Measurements from ENCODE around the gene FAM98C.
A peak's percentile ranks its signal among the peaks of the same experiment; 100 is the strongest.
"Not testable (repeated sequence)": the region's sequence is repeated elsewhere in the genome, so short reads cannot be mapped to it uniquely, and the experiment has no call there.

Gene FAM98C

GRCh38 chr19:38402967-38403674 is at the start of gene FAM98C:
TSS of gene FAM98C (plus strand) at chr19:38403093. CDS start at chr19:38403154, 61 bp downstream.
- DNase-seq, result peak; percentile 97

DNA sequence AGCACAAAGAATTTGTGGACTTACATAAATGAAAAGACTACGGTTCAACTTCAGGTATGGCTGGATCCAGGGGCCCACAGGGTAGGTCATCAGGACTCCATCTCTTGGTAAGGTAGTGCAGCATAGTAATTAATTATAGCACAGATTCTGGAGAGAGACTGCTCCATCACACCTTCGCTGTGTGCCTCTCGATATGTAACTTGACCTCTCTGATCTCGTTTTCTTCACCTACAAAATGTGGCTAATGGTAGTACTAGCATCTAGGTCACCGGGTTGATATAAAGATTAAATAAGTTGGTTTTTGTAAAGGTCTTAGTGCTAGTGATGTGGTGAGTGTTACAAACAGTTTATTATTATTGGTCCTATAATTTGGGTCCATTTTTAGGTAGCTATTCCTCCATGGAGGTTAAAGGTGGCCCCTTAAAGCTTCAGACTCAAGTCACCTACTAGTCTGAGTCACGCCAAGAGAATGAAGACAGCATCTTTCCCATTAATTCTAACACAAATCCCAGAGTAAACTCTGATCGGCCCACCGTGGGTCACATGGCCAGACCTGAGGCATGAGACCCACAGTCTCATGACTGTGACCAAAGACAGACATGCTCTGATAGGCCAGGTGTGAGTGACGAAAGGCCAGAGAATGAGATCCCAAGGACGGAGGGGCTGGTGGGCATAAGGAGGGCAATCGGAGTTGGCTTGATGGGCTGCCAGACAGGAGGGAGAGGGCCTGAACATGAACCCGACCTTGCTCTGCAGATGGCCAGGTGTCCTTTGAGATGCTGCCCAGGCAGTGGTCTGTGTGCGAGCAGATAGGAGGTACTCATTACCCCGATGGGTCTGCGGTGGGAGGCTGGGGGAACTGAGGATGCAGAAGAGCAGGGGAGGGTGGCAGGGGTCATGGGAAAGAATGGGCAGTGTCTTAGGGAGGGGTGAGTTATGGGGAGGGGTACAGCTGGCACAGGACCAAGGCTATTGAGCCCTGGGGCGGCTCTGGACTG is 46.9 kb upstream of the FAM98C start:
- DNase-seq, result no peak

DNA sequence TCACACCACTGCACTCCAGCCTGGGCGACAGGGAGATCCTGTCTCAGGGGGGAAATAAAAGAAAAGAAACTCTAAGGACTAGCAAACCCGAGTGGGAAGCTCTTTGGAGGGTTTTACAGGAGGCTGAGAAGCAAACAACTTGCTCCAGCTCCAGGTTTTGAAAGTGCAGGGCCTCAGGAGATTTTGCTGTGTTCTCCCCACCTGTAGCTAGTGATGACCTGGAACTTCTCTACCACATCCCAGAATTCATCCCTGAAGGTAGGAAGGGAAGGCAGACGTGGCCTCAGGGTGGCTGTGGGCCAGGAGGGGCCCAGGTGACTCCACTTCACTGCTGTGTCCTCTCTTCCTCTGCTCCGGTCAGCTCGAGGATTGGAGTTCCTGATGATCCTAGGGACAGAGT is 44.8 kb upstream of the FAM98C start:
- no peak for DNase-seq

DNA sequence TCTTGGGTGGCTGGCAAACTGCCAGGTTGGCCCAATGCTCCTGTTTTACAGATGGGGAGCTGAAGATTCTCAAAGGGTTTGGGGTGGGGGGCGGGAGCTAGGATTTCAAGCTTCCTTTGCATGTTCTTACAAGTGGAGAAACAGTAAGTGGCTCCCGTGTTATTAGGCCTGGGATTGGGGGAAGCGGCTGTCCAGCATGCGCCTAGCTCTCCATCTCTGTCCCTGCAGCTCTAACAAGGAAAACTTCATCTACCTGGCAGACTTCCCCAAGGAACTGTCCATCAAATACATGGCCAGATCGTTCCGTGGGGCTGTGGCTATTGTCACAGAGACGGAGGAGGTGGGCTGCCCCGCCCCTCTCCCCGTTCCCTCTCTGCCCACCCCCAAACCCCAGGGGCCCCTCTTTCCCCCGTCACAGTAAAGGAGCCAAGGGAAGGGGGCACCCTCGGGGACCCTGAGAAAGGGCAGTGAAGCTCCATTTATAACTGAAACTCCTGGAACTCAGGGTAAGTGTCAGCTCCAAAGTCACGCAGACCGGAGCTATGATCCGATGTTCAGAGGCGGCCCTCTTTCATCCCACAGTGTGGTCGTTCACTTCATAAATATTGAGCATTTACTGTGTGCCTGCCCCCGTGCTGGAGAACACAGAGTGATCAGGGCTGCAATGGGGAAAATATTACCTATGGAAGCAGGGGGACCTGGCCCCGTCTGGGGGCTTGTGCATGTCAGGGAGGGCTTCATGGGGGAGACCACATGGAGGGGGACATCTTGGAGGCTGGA is 43.5 kb upstream of the FAM98C start:
- DNase-seq, result no peak

- no peak for DNase-seq
These were observed 42.5 kb upstream of the FAM98C start for GRCh38 chr19:38360351-38360750.

- no peak for DNase-seq
These were observed 41.9 kb upstream of the FAM98C start for GRCh38 chr19:38360839-38361631.

- peak; percentile 65 for DNase-seq
These were observed 41.2 kb upstream of the FAM98C start for GRCh38 chr19:38361633-38362075.

DNA sequence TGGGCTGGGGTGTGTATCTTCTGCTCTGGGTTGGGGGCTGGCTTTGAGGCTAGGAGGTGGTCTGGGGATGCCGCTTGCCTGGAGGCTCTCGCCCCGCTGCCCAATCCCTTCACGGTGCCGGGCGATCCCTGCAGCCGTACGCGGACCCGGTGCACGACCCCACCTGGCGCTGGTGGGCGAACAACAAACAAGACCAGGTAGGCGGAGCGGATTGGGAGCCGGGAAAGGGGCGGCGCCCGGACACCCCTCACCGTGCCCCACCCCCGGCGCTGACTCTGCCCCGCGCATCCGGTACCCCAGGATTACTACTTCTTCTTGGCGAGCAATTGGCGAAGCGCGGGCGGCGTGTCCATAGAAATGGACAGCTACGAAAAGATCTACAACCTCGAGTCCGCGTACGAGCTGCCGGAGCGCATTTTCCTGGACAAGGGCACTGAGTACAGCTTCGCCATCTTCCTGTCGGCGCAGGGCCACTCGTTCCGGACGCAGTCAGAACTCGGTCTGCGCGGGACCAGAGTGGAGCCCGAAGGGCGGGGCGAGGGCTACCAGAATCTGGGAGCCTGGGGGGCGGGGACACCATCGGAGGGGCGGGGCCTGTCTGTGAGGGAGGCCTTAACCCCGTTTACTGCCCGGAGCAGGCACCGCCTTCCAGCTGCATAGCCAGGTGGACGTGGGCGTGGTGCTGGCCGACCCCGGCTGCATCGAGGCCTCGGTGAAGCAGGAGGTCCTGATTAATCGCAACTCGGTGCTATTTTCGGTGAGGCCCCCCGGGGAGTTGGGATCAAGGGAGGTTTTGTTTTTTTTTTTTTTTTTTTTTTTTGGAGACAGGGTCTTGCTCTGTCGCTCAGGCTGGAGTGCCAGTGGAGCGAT is 40.6 kb upstream of the FAM98C start:
- peak; percentile 52 for DNase-seq

DNA sequence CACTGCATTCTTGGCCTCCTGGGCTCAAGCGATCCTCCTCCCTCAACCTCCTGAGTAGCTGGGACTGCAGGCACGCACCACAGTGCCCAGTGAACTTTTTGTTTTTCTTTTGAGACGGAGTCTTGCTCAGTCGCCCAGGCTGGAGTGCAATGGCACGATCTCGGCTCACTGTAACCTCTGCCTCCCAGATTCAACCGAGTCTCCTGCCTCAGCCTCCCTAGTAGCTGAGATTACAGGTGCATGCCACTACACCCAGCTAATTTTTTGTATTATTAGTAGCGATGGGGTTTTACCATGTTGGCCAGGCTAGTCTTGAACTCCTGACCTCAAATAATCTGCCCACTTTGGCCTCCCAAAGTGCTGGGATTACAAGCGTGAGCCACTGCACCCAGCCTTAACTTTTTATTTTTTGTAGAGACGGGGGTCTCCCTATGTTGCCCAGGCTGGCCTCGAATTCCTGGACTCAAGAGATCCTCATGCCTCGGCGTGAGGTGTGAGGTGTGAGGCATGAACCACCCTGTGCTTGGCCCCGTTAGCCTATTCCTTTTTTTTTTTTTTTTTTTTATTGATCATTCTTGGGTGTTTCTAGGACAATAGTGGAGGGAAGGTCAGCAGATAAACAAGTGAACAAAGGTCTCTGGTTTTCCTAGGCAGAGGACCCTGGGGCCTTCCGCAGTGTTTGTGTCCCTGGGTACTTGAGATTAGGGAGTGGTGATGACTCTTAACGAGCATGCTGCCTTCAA is 39.8 kb upstream of the FAM98C start:
- DNase-seq, result not testable (repeated sequence)

GRCh38 chr19:38367041-38367440 is 35.9 kb upstream of the FAM98C start:
- DNase-seq, result no peak

DNA sequence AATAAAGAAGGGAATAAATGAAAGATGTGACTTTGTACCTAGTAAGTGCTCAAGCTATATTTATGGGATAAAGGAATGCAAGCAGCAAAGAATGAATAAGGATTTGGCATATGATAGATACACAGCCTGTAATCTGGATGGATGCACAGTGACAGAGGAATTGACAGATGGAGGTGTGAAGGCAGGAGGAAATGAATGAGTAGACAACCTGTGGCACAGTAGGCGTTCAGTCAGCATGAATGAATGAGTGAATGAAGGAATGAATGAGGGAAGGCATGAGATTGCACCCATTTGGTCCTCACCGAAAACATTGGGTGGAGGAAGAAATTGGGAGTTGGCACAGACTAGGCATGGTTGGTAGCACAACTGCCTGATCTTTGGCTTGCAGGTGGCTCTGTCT is 33.3 kb upstream of the FAM98C start:
- no peak for DNase-seq

- no peak for DNase-seq
These were observed 32.6 kb upstream of the FAM98C start for GRCh38 chr19:38370299-38370698.

GRCh38 chr19:38371081-38371480 is 31.8 kb upstream of the FAM98C start:
- no peak for DNase-seq

GRCh38 chr19:38373907-38374331 is 29.0 kb upstream of the FAM98C start:
- DNase-seq, result no peak

DNA sequence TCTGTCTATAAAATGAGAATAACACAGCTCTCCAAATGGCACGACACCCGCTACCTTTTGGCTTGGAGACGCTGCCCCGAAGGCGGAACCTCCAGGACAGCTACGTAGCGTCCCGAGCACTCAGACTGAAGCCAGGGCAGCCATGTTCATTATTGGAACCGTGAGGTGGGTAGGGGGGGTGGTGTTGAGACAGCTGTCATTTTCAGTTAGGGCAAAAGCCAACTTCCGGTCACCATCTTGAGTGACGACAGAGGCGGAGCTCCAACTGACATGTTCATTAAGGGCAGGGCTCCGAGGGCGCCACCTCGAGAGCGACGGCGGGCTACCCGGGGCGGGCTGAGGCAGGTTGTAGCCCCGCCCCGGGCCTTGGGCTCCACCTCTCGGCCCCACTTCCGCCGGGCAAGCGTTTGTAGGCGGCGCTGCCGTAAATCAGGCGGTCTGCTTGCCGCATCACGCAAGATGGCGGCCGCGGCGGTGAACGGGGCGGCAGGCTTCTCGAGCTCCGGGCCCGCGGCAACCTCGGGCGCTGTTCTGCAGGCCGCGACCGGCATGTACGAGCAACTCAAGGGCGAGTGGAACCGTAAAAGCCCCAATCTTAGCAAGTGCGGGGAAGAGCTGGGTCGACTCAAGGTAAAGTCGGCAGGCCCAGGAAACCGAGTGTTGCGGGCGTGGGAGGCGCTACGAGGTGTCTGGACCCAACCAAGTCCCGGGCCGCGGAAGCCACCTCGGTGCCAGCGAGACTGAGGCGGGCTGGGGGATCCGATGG is 28.4 kb upstream of the FAM98C start, which contains the start of gene PSMD8:
PSMD8 (plus strand) TSS at position 240 of the 766 bp plus-strand sequence; CDS start at position 271, 31 bp downstream.
- DNase-seq, result peak; percentile 98

DNA sequence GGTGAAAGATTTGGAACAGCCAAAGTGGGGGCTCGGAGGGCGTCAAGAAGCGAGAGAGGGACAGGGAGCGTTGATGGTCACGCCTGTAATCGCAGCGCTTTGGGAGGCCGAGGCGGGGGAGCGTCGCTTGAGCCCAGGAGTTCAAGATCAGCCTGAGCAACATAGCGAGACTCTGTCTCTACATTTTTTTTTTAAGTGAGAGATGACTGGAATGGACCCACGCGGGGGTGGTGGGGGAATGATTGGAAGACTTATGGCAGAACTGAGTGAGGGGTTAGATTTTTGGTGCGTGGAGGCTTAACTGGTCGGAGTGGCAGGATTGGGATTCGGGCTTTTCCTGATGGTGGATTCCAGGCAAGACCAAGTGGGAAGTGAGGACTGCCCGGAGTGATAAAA is 27.8 kb upstream of the FAM98C start:
- no peak for DNase-seq

DNA sequence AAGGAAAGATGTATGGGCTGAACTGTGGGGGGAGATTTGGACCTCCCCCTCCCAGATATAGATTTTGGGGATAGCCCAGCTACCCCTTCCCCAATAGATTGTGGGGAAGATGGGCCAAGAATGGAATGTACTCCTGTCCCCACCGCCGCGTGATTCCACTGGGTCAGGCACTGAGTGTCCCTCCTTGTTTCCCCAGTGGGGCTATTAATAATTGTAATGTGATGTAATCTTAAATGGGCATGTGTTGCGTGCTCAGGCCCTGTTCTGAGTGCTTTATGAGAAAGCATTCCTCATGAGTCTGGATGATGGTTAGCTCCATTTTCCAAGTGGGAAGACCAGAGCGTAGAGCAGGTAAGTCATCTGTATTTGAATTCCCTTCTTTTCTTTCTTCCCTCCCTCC is 27.1 kb upstream of the FAM98C start:
- DNase-seq, result peak; percentile 24

DNA sequence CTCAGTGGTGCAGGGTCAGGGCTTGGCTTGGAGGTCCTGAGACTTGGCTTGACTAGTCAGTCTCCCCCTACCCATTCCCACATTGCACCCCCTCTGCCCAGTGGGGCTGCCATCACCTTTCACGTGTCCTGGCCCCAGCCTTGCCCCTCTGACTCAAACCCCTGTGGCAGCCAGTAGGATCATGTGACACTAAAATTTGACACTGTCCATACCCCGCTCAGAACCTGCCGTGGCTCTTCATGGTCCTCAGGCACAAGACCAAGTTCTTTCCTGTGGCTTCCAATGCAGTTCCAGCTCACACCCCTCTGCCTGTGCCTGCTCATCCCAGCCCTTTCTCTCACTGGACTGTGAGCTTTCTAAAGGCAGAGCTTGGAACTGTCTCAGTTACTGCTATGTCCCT is 26.3 kb upstream of the FAM98C start:
- no peak for DNase-seq

DNA sequence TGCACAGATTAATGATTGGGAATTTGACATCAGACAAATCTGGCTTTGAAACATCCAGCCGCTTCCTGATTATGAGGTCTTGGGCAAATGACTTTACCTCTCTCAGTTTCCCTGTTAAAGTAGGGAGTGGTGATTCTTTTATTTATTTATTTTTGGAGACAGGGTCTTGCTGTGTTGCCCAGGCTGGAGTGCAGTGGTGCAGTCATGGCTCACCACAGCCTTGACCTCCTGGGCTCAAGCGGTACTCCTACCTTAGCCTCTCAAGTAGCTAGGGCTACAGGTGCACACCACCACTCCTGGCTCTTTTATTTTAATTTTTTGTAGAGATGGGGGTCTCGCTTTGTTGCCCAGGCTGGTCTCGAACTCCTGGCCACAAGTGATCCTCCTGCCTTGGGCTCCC is 25.8 kb upstream of the FAM98C start:
- no peak for DNase-seq

All from fibroblast of skin of right biceps (primary cell).